Fibroblast of gingiva (primary cell): Measurements from ENCODE around the gene ATP11A.
"Not testable (repeated sequence)": the region's sequence is repeated elsewhere in the genome, so short reads cannot be mapped to it uniquely, and the experiment has no call there.

Experiments used
- DNase-seq: peaks from one replicate; pipeline ENCODE4 v3.0.0-alpha.2; 2011; ENCODE audit warnings: low read depth

ATP11A gene

DNA sequence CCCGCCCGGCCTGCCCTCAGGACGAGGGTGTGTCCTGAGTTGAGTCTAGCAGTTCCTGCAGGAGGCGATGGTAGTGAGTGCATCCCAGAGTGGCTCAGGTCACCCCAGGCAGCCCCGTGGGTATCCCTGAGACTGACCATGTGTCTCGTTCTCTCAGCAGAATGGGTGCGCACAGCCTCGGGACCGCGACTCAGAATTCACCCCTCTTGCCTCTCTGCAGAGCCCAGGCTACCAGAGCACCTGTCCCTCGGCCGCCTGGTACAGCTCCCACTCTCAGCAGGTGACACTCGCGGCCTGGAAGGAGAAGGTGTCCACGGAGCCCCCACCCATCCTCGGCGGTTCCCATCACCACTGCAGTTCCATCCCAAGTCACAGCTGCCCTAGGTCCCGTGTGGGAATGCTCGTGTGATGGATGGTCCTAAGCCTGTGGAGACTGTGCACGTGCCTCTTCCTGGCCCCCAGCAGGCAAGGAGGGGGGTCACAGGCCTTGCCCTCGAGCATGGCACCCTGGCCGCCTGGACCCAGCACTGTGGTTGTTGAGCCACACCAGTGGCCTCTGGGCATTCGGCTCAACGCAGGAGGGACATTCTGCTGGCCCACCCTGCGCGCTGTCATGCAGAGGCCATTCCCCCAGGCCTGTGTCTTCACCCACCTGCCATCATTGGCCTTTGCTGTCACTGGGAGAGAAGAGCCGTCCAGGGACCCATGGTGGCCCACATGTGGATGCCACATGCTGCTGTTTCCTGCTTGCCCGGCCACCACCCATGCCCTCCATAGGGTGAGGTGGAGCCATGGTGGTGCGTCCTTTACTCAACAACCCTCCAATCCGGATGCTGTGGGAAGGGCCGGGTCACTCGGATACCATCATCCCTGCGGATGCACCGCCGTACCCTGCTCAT, 192.1 kb downstream of the ATP11A start:
- no peak for DNase-seq

DNA sequence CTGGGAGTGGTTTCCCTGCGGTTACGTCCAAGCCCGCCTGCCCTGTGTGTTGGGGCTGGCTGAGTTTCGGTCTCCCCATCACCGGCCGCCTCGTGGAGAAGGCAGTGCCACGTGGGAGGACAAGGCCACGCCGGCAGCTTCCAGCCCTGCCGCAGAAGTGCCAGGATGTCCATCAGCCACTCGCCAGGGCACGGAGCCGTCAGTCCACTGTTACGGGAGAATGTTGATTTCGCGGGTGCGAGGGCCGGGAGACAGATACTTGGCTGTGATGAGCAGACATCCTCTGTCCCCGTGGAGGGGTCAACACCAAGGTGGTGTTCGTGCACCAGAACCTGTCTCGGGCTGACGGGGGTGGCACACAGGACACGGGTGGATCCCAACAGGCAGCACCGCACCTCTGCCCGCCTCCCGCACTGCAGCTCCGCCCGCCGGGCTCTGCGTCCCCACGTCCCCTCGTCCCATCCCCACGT, 192.8 kb downstream of the ATP11A start:
- DNase-seq = no peak

DNA sequence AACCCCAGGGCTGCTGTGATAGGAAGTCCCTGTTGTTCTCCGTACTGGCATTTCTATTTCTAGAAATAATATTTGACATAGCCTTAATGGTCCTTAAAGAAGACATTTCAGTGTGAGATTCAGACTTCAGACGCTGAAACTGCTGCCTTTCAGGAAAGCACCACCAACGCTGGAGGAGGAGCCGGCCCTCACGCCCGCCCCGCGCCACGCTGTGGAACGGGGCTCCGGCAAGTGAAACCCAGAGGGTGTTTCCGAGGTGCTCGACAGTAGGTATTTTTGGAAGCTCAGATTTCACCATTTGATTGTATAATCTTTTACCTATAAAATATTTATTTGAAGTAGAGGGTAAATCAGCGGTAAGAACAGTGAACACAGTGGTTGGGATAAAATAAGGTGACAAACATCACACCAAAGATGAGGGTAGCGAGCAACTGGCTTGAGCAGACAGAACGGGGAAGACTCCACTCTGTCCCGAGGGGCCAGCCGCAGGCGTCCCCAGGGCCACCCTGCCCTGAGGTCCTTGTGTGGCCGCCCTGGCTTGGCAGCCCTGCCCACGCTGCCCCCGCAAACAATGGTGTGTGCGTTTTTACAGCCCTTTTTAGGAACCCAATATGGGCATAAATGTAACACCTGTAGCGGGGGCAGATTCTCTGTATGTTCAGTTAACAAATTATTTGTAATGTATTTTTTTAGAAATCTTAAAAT, 193.6 kb downstream of the ATP11A start:
- DNase-seq = no peak

DNA sequence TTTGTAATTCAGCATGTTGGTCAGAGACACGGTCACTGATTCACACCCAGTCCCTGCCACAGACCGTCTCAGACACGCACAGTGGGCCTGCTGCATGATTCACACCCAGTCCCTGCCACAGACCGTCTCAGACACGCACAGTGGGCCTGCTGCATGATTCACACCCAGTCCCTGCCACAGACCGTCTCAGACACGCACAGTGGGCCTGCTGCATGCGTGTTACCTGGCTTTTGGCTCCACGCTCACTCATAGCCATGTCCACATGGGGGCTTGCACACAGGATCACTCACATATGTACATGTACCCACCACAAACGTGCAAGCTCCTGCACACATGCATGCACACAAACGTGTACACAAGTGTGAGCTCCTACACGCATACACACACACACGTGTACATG, 194.9 kb downstream of the ATP11A start:
- not testable (repeated sequence) for DNase-seq

DNA sequence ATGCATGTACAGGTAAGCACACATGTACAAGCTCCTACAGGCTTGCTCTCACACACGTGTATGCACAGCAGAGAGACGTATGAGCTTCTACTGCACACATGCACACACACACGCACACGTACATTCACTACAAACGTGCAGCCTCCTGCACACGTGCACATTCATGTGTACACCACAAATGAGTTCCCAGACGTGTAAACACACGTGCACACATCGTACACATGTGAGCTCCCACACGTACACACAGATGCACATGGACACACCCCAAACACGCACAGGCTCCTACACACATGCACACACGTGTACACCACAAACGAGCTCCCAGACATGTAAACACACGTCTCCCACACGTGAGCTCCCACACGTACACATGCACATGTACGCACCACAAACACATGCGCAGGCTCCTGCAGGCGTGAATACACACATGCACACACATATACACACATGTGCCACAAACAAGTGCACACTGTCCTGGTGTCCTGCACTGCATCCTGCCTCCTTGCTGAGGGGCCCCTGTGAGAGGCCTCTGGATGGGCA, 195.5 kb downstream of the ATP11A start:
- DNase-seq = no peak

DNA sequence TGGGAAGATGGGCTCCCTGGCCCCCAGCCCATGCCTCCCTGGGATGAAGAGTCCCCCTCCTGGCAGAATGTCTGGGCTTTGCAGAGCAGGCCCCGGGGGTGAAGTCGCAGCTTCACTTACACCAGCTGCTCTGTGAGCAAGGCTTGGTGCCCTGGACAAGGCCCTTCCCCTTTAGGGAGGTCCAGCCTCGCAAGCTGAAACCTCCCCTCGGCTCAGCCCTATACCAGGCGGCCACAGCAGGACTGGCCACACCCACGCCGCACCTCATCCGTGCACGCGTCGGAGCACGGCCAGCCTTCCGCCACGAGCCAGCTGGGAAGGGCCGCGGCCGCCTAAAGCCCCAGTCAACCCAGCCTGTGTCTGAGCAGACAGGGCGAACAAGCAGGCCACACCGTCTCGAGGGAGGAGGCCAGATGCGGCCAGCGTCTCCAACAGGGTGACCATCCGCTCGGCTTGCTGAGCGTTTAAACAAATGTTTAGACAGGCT, 196.0 kb downstream of the ATP11A start:
- DNase-seq = peak; percentile 81

DNA sequence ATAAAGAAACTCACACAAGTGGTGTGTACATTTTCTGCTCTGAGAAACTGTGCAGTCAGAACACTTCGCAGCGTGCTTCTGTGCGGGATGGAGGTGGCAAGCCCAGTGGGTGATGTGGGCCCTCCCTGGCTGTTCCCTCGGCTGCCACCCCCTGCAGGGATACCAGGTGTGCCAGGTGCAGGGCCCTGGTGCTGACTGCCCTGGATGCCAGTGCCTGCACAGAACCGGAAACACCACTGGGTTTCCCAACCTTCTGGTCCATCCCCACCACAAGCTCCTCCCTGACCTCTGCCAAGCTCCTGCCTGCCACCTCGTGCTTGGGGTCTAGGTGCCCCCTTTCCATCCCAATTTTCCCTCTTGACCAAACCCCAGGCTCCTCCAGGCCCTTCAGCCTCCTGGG, 197.3 kb downstream of the ATP11A start:
- no peak for DNase-seq

DNA sequence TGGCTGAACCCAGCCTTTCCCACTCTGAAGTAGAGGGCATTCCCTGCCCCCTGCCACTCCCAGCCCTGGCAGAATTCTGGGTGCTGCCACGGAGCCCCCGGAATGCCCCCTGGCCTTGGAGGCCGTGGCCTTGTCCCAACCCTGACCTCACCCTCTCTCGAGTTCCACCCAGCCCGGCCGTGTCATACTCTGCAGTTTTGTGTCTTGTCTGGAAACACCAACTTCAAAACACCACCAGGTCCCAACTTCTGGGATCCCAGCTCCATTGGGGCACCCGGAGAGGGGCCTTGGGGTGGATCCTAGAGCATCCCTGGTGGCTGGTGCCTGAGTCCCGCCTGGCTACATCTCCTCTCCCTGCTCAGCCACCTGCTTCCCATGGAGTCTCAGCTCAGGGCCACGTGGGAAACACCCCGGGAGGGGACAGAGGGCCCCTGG, 197.7 kb downstream of the ATP11A start:
- no peak for DNase-seq

DNA sequence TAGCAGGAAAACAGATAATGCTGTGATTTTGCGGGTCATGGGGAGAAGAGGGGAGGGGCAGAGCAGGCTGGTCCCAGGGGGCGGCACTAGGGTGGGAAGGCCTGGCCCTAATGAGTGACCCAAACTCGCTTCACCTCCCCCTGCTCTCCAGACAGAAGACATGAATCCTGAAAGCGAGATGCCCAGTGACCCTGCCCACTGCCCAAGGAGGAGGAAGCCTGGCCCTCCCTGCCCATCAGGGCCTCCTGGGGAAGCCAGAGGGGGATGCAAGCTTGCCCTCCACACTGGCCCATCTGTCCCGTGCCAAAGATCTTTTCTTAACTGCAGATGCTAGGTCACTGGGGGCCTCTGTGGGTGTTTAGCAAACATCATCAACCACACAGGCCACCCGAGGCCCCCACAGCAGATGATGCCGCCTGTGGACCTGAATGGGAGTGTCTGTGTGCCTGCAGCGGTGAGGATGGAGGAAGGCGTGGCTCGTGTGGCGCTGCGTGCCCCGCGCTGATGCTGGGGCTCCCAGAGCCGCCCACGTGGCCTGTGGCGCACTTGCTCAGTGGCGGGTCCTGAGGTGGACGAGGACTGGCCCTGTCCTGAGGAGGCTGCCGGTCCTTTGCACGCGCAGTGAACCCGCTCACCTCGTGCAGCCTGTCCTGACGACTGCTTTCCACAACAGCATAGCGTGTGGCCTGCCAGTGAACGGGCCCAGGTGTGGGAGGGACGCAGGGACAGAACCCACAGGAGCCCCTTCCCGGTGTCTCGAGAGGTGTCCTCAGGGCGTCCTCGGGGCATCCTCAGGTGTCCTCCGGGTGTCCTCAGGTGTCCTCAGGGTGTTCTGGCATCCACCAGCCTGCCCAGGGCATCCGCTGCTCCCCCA, 198.6 kb downstream of the ATP11A start:
- DNase-seq = no peak

DNA sequence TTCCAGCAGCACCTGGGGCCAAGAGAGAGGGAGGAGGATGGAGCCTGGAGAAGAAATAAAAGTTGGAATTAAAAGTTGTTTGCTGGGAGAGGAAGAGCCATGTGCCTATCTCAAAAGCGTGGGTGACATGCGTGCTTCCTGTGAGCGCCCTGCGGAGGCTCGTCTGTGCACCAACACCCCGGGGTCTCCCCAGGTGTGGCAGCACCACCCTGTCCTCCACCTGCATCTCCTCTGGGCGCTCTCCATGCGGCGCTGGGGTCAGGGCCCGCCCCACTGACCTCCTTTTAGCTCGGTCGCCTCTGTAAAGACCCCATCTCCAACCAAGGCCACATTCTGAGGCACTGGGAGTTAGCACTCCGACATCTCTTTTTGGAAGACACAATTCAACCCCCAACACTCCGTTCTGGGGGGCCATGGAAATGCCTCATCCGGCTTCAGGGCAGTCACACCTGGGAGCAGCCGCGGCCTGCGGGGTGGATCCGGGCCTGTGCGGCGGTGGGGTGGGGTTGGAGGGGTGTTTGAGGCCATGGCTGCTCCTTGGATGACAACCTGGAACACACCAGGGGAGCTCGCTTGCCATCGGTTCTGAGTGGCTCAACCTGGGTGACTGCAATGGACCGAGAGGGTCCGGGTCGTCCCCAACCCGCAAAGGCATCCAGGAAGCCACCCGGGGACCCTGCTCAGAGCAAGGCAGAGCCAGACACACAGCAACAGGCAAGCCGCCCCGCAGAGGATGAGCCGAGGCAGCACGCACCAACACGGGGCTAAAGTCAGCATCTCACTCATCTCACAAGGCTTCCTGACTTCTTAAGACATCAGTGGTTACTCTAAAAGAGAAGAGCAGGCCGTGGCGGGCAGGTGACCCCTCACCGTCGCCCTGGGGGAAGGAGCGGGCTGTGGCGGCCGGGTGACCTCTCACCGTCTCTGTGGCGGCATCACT, 199.8 kb downstream of the ATP11A start:
- DNase-seq = no peak

DNA sequence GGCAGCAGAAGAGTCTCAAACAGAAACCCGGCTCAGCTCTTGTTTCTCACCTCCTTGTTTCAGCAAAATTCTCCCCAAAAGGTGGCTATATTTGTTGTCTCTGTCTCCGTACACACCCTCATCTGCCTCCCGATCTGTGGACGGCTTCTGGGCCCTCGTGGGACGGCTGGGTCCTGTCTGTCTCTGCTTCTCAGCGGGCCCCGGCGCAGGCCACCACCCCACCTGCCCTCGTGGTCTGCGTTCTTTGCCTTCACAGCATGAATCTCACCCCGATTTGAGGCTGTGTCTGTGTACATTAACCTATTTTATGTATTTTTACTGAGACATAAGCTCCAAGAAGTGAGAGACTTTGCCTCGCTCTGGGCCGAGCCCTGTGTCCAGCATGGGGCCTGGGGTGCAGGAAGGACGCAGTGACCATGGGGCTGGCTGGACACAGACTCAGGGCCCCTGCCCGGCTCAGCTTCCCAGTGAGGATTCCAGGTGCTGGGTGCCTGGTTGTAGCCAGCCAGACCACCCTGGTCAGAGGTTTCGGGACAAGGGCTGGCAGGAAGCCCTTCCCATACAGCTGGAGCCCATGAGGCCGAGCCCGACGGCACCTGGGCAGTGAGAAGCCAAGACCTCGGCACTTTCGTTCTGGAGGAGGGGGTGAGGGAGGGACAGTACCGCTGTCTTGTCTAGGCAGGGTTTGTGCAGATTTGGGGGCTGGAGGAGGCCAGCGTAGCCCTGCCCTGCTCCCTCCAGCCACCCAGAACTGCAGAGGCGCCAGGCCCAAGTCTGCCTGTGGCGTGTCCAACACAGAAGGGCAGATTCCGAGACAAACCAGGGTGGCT, 200.7 kb downstream of the ATP11A start:
- DNase-seq = no peak

DNA sequence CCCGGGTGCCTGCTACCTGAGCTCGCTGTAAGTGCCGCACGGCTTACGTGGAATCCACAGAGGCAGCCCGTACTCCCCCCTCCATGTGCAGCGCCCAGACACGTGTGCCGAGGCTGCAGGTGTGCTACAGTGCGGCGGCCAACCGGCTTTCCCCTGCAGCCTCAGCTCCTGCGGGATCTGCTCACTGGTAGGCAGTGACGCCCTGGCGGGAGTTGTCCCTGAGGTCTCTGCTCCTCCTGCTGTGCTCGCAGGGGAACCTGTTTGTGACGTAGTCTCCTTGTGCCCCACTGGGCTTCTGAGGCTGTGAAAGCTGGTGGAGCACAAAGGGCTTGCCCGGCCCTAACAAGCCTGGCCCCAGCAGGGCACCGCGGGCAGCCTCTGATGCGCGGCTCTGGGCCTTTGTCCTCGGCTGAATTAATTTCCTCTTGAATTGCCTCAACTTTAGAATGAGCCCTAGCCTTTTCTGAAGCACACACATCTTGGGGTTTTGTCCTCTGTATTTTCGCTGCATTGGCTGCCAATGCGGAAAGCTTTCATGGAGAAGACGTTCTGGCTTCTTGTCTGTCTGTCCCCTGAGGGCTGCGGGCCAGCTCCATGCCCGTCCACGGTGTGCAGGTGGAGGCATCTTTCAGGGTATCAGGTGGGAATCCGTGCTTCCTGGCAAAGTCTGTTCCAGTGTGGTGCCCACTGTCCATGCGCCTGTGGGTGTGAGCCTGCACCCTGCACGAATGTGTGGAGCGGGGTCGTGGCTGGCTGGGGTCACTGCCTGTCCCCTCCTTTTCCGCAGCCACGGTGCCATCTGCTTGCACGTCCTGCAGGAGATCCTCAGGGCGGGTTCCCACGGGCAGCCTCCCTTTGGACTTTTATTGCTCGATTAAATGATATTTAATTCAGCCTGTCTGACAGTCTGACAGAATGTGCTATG, 201.9 kb downstream of the ATP11A start:
- no peak for DNase-seq

DNA sequence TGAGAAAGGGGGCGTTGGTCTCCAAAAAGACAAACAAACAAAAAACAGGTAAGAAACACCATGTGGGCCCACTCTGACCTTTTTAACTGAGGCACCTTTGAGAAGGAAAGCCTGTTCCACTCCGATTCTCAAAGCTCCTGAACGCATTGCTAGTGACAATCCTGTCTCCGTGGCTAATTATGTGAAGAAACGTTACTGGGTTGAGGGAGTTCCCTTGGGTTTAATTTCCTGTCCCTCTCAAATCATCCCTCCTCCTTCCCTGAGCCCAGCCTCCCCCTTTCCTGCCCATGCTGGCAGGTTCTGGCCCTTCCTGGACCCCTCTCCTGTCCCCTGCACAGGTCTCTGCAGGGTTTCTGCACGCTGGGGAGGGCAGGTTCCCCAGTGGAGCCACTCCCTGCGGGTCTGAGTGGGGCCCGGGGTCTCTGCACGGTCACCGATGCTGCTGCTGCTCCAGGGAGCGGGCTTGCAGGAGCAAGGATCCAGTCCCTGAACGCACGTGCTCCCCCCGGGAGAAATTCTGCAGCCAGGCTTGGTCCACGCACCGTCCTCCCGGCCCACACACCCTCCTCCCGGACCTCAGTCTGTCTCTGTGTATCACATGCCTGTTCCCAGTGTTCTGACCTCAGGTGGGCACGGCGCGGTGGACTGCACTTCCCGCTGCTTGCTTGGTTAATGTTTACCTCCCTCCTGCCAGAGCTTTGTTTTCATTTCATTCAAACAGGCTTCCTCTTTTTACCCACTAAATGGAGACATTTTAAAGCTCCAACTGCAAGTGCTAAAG, 202.8 kb downstream of the ATP11A start:
- DNase-seq = no peak

DNA sequence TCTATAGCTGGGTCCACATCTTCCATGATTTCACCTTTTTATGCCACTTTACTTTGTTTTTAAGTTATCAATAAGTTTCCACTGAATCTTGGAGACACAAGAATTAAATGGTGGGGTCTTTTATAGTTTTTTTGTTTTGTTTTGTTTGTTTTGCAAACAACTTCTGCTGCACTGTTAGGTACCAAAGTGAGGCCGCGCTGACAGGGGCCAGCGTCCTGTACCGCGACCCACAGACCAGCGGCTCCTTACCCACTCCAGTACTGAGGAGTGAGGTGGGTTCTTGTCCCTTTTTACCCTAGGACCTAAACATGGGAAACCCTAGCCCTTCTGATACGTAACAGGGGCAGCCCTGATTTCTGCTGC, 203.3 kb downstream of the ATP11A start:
- no peak for DNase-seq

DNA sequence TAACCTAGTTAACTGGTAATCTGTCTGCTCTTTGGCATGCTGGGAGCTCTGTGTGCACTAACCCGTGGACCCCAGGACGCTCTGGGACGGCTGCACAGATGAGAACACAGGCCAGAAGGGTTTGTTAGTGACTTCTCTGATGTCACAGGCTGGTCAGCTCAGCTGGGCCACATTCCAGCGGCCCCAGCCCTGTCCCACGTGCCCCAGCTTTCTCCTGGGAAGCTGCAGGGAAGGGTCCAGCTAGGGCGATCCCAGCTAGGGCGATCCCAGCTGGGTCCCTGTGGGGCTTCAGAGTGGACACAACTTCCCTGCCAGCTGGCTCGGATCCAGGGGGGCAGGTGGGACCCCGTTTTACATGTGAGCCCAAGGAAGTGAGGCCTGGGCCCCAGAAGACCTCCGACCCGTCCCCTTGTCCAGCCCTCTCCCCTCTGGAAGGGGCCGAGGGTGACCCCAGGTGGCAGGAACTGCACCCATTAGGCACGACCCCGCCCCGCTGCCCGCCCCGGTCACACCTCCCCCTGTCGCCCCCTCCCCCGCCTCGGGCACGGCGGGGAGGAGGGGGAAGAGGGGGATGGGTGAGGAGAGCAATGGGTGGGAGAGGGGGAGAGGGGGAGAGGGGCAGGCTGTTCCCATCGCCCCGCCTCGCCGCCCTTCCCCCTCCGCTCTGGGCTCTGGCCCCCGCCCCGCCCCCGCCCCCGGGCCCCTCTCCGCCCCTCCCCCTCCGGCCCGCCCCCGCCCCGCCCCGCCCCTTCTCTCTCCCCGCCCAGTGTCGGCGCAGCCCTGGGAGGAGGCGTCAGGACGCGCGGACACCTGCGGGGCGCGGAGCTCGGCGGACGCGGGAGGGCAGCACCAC, 204.0 kb downstream of the ATP11A start:
- no peak for DNase-seq

DNA sequence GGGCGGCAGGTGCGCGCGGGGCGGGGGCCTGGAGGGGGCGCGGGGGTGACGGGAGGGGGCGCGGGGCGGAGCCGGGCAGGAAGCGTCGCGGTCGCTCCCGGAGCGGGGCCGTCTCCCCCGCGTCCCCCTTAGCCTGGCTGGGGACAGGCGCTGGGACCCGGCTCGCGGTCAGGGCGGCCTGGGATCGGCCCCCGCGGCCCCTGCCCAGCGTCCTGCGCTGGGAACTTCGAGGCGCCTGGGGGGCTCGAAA, 204.5 kb downstream of the ATP11A start:
- no peak for DNase-seq
